ENCODE measurements around the gene BEX3.

The BEX3 gene

DNA sequence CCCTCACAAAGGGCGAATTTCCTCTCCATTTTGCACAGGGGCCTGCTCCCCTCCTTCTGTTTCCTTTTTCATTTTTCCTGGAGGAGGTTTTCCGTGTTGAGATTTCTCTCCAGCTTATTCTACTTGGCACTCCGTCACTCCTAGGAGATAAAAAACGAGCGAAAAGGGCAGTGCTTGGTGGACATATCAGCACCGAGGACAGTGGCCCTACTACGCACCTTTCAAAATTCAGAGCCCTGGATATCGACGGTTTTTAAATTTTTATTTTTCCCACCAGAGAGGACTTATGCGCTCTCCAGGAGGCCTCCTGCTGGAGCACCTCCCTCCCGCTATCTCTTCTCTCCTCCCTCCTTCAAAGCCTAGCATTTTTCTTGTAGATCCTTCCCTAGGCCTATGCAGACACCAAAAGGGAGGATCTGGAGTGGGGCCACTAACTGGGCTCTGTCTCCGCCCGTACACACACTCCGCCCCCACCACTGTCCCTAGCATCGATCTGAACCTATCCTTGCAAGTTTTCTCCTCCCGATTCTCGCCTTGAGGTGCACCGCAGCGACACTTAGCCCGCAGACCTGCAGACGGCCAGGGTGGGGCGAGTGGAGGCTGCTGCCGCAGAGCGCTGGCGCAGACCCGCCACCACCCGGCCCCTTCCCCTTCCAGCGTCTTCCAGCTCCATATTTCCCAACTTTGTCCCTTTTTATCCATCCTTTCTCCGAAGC, 28.5 kb upstream of the BEX3 start (continued):
- TF ChIP-seq ZNF184 (tag by site-specific recombination; IDR thresholded peaks at IDR 0.05) (no peak), MYNN (tag by site-specific recombination; IDR thresholded peaks at IDR 0.05; ENCODE audit: borderline replicate concordance) (no peak), ZSCAN23 (tag by site-specific recombination; IDR thresholded peaks at IDR 0.05) (no peak)

DNA sequence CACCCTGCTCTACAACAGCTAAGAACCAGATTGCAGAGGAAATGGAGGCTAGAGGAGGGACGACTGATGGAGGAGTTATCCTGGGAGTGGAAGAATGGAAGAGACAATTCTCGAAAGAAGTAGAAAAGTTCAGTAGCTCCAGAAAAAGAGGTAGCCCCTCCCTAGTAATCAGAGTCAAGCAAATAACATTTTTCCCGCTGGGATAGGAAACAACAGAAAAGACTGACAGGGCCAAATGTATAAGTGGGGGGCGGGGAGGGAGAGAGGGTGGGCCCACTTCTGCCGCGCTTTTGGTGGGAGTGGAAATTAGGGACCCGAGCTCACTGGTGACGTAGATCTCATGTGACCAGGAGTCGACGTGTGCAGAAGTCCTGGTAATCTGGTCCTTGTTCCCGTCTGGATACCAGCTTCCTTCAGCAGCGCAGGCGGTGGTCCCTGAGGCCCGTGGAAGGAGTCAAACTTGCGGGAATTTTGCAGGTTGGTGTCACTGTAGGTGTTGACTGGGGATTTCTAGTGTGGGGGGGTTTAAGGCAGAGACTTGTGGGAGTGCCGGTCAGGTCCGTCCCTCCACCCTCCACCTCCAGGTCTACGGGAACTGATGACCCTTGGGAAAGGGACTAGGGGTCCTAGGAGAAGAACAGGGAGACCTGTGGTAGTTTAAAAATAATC, 20.1 kb upstream of the BEX3 start, which contains the start of gene TCEAL9:
TCEAL9 (plus strand) TSS at position 377 of the 669 bp plus-strand sequence. CDS start 1,179 bp downstream, outside the sequence.
- Histone ChIP-seq H3K27ac (ENCODE audit: extremely low read depth, low read depth, low read length) (peak within 1 kb of the TSS; percentile 53), H3K9me3 (ENCODE audit: control insufficient read depth, insufficient read depth, low read depth, low read length) (no peaks in the 10 kb centered on the region), H3K4me3 (ENCODE audit: low read depth, low read length) (peak within 1 kb of the TSS; percentile 59), H3K4me1 (ENCODE audit: control insufficient read depth, insufficient read depth, low read length) (no peaks in the 10 kb centered on the region), H3K36me3 (ENCODE audit: control insufficient read depth in 2 of 2, insufficient read depth in 1 of 2, low read length in 2 of 2) (peaks cover 0 to 8% of the 10 kb centered on the region in 2 experiments; a peak in 1 of 3 replicates)
- POLR2A ChIA-PET, result interaction anchor here (0.6 to 1.9 kb wide), 12 partner anchors 15 to 195 kb away, joined by 3 to 12 read pairs (median 5); partner anchors contain the start of genes BEX3 and TCEAL7
- CTCF ChIA-PET, result interaction anchor here (1.1 kb wide), 1 partner anchor 126 kb away, joined by 3 read pairs; no protein-coding TSS in a partner anchor
- TF ChIP-seq ZNF155 (tag by site-specific recombination; IDR thresholded peaks at IDR 0.05) (no peak), BCL11B (tag by site-specific recombination; IDR thresholded peaks at IDR 0.05; ENCODE audit: low read depth) (no peak), TRIM28 (IDR thresholded peaks at IDR 0.05; ENCODE audit: borderline replicate concordance, low read length) (no peak), ZNF146 (tag by site-specific recombination; IDR thresholded peaks at IDR 0.05) (no peak), GLI4 (tag by site-specific recombination; IDR thresholded peaks at IDR 0.05) (no peak), ZFHX2 (tag by site-specific recombination; conservative IDR thresholded peaks at IDR 0.05) (peak; percentile 24; the same call in 1 of the 2 replicates), KLF1 (tag by site-specific recombination; IDR thresholded peaks at IDR 0.05) (peak; percentile 40), HIC1 (tag by site-specific recombination; IDR thresholded peaks at IDR 0.05) (no peak), ZNF366 (tag by site-specific recombination; conservative IDR thresholded peaks at IDR 0.05) (peak; percentile 78), ZBTB21 (tag by site-specific recombination; IDR thresholded peaks at IDR 0.05) (peak; percentile 35; the same call in 1 of the 2 replicates), ZNF248 (tag by site-specific recombination; IDR thresholded peaks at IDR 0.05) (no peak), ZNF202 (tag by site-specific recombination; IDR thresholded peaks at IDR 0.05; ENCODE audit: borderline replicate concordance) (no peak), ZNF776 (tag by site-specific recombination; IDR thresholded peaks at IDR 0.05; ENCODE audit: borderline replicate concordance) (no peak), ZNF692 (tag by site-specific recombination; IDR thresholded peaks at IDR 0.05) (peak; percentile 100), ZNF221 (tag by site-specific recombination; IDR thresholded peaks at IDR 0.05; ENCODE audit: borderline replicate concordance) (no peak), ZNF629 (tag by site-specific recombination; IDR thresholded peaks at IDR 0.05) (peak; percentile 75), ZNF571 (tag by site-specific recombination; IDR thresholded peaks at IDR 0.05) (no peak), SCRT2 (tag by site-specific recombination; IDR thresholded peaks at IDR 0.05) (no peak), PATZ1 (tag by site-specific recombination; IDR thresholded peaks at IDR 0.05) (peak; percentile 89), KLF8 (tag by site-specific recombination; IDR thresholded peaks at IDR 0.05) (peak; percentile 48; the same call in 1 of the 2 replicates), ZNF610 (tag by site-specific recombination; IDR thresholded peaks at IDR 0.05; ENCODE audit: borderline replicate concordance) (no peak), GLIS1 (tag by site-specific recombination; IDR thresholded peaks at IDR 0.05) (0 out of 2 replicates have a peak, but pooled peaks have one; percentile 5)
- TF ChIP-seq, protein P1, sequence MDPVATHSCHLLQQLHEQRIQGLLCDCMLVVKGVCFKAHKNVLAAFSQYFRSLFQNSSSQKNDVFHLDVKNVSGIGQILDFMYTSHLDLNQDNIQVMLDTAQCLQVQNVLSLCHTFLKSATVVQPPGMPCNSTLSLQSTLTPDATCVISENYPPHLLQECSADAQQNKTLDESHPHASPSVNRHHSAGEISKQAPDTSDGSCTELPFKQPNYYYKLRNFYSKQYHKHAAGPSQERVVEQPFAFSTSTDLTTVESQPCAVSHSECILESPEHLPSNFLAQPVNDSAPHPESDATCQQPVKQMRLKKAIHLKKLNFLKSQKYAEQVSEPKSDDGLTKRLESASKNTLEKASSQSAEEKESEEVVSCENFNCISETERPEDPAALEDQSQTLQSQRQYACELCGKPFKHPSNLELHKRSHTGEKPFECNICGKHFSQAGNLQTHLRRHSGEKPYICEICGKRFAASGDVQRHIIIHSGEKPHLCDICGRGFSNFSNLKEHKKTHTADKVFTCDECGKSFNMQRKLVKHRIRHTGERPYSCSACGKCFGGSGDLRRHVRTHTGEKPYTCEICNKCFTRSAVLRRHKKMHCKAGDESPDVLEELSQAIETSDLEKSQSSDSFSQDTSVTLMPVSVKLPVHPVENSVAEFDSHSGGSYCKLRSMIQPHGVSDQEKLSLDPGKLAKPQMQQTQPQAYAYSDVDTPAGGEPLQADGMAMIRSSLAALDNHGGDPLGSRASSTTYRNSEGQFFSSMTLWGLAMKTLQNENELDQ (tag by site-specific recombination; IDR thresholded peaks at IDR 0.05; ENCODE audit: low read depth), result no peak

Data from HEK293 (cell line).